ENCODE results near the gene BCKDHA. TPM values are rescaled to one million over a fixed set of nuclear protein-coding genes. Genes with fewer than 3 reads are reported as not detected.

The BCKDHA gene
- total RNA-seq (10 to 100 TPM; 15.9 to 18.7 TPM), polyA plus RNA-seq (10 to 100 TPM; 51.8 to 67.3 (median 53.8) TPM), total RNA-seq (0.71 to 7.4 (median 0.93) reads per million in 6 experiments)

DNA sequence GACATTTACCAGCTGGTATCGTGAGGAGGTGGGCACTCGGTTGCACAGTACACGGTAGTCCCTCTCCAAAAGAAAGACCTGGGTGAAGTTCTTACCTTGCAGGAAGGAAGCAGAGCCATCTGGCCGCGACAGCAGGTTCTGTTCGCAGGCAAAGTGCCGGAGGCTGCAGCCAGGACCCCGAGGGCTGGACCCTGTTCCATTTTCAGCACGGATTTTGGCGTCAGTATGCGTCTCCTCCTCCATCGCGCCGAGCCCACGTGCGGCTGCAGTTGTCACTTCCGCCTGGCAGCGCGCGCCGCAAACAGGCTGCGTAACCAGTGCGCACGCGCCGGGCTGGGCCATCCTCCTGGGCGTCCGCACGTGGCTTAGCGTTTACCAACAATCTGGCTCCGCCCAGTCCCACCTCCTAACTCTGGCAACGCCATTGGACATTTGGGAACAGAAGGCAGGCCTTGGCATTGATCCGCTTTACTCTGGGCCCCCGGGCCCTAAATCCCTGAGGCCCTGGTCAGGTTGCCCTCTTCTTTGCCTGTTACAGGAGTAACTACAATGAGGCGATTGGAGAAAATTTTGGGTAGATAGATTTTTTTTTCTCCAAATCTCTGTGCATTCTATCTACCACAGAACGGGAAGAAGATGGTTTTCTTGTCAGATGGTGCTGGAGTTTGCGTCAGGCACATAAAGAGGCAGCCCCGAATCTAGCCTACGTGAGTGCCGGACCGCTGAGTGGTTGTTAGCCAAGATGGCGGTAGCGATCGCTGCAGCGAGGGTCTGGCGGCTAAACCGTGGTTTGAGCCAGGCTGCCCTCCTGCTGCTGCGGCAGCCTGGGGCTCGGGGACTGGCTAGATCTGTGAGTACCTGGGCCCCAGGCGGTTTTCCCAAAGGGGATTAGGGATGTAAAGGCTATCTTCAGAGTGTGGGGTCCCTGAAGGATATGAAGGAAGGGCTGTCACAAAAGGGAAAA, at the start of gene BCKDHA, which contains the start of gene EXOSC5:
Gene BCKDHA (plus strand): TSS at position 733 of the 964 bp plus-strand sequence. CDS start 10 bp downstream, at position 743.
Gene EXOSC5 (minus strand): TSS at position 274 of the 964 bp plus-strand sequence. CDS start 31 bp downstream, at position 243.
- no peaks in the 10 kb centered on the region for H3K9me3 Mint-ChIP-seq
- POLR2A ChIA-PET: interaction anchor here (0.6 to 2.9 kb wide), 4 partner anchors 9 to 968 kb away, joined by 3 to 17 read pairs (median 6); partner anchors contain the start of gene B9D2
- H3K4me1 Mint-ChIP-seq: peaks cover 27 to 56% (median 51%) of the 10 kb centered on the region in 4 donors
- peaks cover 0 to 2% (median 0%) of the 10 kb centered on the region in 5 donors for H3K27me3 Mint-ChIP-seq
- peak within 1 kb of the TSS; percentile 99 to 100 (median 100) for H3K27ac Mint-ChIP-seq
- ATAC-seq: peak; percentile 98
- peak within 1 kb of the TSS; percentile 98 to 99 (median 98) for H3K4me3 Mint-ChIP-seq
- DNase-seq: peak; percentile 97 to 100 (median 99)
- peaks cover 0 to 23% (median 0%) of the 10 kb centered on the region in 3 donors for H3K36me3 Mint-ChIP-seq

- H3K27ac Mint-ChIP-seq: peak overlapping the region; percentile 84 to 99 (median 96)
Observed at GRCh38 chr19:41350735-41351338, 46.8 kb upstream of the BCKDHA start.

DNA sequence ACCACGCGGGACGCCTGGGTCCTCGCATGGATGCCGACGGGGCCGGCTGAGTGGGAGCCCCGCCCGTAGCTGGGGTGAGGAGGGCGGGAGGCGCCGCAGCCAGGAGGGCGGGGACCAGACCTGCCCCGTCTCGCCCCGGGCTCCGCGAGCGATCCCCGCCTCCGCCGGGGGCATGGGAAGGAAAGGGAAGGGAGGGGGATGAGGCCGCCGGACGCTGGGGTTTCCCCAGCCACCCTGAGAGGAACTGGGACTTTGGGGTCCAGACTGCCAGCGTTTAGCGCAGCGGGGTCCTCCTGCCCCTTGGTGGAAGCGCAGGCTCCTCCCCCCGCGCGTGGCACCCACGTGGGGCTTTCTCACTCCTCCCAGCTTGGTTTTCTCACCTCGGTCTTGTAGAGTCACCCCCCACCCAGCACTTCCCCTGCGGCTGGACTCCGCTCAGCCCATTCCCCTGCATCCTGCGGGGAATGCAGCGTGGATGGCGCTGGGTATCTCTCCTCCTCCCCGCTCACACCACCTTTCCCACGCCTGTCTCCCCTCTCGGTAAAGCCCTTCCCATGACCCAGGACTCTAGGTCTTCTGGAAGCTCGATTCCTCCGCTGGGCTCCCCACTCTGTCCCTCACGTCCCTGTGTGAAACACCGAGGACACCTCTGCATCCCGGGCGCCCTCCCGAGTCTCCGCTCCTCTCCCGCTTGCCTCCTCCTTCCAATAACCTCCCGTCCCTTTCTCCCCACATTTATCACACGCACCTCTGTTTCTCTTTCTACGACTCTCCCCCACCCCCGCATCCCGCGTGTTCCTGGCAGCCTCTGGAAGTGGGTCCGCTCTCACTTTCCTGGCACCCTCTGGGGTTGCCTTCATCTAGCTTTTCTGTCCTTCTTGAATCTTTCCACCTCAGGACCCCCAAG, 46.0 kb upstream of the BCKDHA start:
- ATAC-seq (peak; percentile 57 to 60), DNase-seq (peak; percentile 74 to 91 (median 84))
- Mint-ChIP-seq H3K9me3 (no peaks in the 10 kb centered on the region), H3K27me3 (no peaks in the 10 kb centered on the region), H3K4me1 (peaks cover 36 to 72% (median 62%) of the 10 kb centered on the region in 4 donors), H3K4me3 (peak overlapping the region; percentile 92 to 100 (median 99)), H3K36me3 (peaks cover 4 to 30% (median 7%) of the 10 kb centered on the region in 3 donors), H3K27ac (peak overlapping the region; percentile 84 to 99 (median 97))
- POLR2A ChIA-PET: interaction anchor here (0.6 to 12.0 kb wide), 22 partner anchors 9 to 201 kb away, joined by 3 to 180 read pairs (median 6); partner anchors contain the start of genes B9D2, CCDC97, EXOSC5 and HNRNPUL1

More at GRCh38 chr19:41350735-41351338, 46.8 kb upstream of the BCKDHA start:
- Mint-ChIP-seq H3K4me3 (peak overlapping the region; percentile 92 to 100 (median 99)), H3K9me3 (no peaks in the 10 kb centered on the region), H3K27me3 (no peaks in the 10 kb centered on the region), H3K36me3 (peaks cover 4 to 37% (median 11%) of the 10 kb centered on the region in 3 donors), H3K4me1 (peaks cover 31 to 69% (median 58%) of the 10 kb centered on the region in 4 donors)
- DNase-seq (peak in 1 of 10 donors; percentile 56), ATAC-seq (peak; percentile 9 to 21)
- POLR2A ChIA-PET: interaction anchor here (0.6 to 12.0 kb wide), 17 partner anchors 8 to 199 kb away, joined by 3 to 180 read pairs (median 9); partner anchors contain the start of genes B9D2, CCDC97, EXOSC5 and HNRNPUL1

GRCh38 chr19:41352279-41352608, 45.4 kb upstream of the BCKDHA start:
- Mint-ChIP-seq H3K27ac (peak overlapping the region; percentile 91 to 99 (median 97)), H3K4me3 (peak overlapping the region; percentile 92 to 100 (median 99)), H3K4me1 (peaks cover 41 to 77% (median 66%) of the 10 kb centered on the region in 4 donors), H3K27me3 (no peaks in the 10 kb centered on the region), H3K36me3 (peaks cover 4 to 24% (median 7%) of the 10 kb centered on the region in 3 donors), H3K9me3 (no peaks in the 10 kb centered on the region)
- POLR2A ChIA-PET: interaction anchor here (0.7 to 12.0 kb wide), 20 partner anchors 10 to 201 kb away, joined by 3 to 180 read pairs (median 6); partner anchors contain the start of genes B9D2, CCDC97, EXOSC5 and HNRNPUL1
- DNase-seq (no peak), ATAC-seq (no peak)

- POLR2A ChIA-PET: interaction anchor here (0.7 to 12.0 kb wide), 22 partner anchors 10 to 637 kb away, joined by 3 to 180 read pairs (median 6); partner anchors contain the start of genes B9D2, CCDC97, COQ8B and HNRNPUL1
- Mint-ChIP-seq H3K27ac (peak overlapping the region; percentile 91 to 99 (median 97)), H3K36me3 (peaks cover 4 to 18% (median 6%) of the 10 kb centered on the region in 3 donors), H3K4me1 (peaks cover 46 to 83% (median 67%) of the 10 kb centered on the region in 4 donors), H3K9me3 (no peaks in the 10 kb centered on the region), H3K27me3 (no peaks in the 10 kb centered on the region), H3K4me3 (peak overlapping the region; percentile 92 to 100 (median 99))
- DNase-seq (peak; percentile 55 to 85 (median 74)), ATAC-seq (peak; percentile 21 to 25)
Observed at GRCh38 chr19:41352609-41353465, 44.8 kb upstream of the BCKDHA start.

GRCh38 chr19:41353466-41354342, 43.9 kb upstream of the BCKDHA start, which contains the start of gene TGFB1:
TGFB1 (minus strand) TSS chr19:41353922; CDS start chr19:41353044, 878 bp downstream.
- Mint-ChIP-seq H3K36me3 (peaks cover 0 to 13% (median 2%) of the 10 kb centered on the region in 3 donors), H3K4me1 (peaks cover 45 to 83% (median 69%) of the 10 kb centered on the region in 4 donors), H3K27ac (peak within 1 kb of the TSS; percentile 94 to 99 (median 98)), H3K9me3 (no peaks in the 10 kb centered on the region), H3K4me3 (peak within 1 kb of the TSS; percentile 92 to 100 (median 99)), H3K27me3 (no peaks in the 10 kb centered on the region)
- POLR2A ChIA-PET: interaction anchor here (0.7 to 12.0 kb wide), 15 partner anchors 10 to 637 kb away, joined by 3 to 180 read pairs (median 11); partner anchors contain the start of genes B9D2, CCDC97, COQ8B and HNRNPUL1
- ATAC-seq (peak; percentile 55 to 57), DNase-seq (peak; percentile 93 to 97 (median 95))

- Mint-ChIP-seq H3K27ac (peak overlapping the region; percentile 94 to 99 (median 96)), H3K4me3 (peak overlapping the region; percentile 78 to 99 (median 91)), H3K4me1 (peaks cover 42 to 75% (median 66%) of the 10 kb centered on the region in 4 donors), H3K36me3 (peaks cover 0 to 8% (median 2%) of the 10 kb centered on the region in 3 donors), H3K9me3 (no peaks in the 10 kb centered on the region), H3K27me3 (no peaks in the 10 kb centered on the region)
- POLR2A ChIA-PET: interaction anchor here (0.9 to 12.0 kb wide), 5 partner anchors 10 to 91 kb away, joined by 5 to 180 read pairs (median 44); partner anchors contain the start of genes B9D2, CCDC97 and HNRNPUL1
- ATAC-seq: no peak
- DNase-seq: no peak
Observed at GRCh38 chr19:41354343-41354953, 43.2 kb upstream of the BCKDHA start.

DNA sequence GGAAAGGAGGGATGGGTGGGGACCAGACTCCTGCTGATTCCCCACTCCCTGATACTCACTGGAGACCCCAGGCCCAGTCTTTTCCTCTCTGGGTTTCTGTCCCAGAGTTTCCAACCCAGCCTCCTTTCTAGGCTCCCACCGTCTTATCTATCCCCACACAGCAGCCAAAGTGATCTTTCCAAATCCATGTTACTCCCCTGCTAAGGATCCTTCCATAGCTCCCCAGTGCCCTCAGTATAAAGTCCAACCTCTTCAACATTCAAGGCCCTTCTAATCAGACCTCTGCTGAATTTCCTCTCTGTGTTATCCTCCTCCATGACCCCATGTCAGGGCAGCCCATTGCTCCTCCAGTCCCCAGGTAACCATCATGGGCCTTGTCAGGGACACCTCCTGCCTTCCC, 42.6 kb upstream of the BCKDHA start:
- POLR2A ChIA-PET: interaction anchor here (0.6 to 12.0 kb wide), 7 partner anchors 9 to 1522 kb away, joined by 3 to 180 read pairs (median 8); partner anchors contain the start of genes B9D2, CCDC97 and HNRNPUL1
- Mint-ChIP-seq H3K27ac (peak overlapping the region; percentile 89 to 99 (median 97)), H3K9me3 (no peaks in the 10 kb centered on the region), H3K4me1 (peaks cover 44 to 74% (median 64%) of the 10 kb centered on the region in 4 donors), H3K27me3 (no peaks in the 10 kb centered on the region), H3K36me3 (peaks cover 0 to 3% (median 3%) of the 10 kb centered on the region in 3 donors), H3K4me3 (peak overlapping the region; percentile 45 to 90 (median 82))
- DNase-seq: no peak
- no peak for ATAC-seq

DNA sequence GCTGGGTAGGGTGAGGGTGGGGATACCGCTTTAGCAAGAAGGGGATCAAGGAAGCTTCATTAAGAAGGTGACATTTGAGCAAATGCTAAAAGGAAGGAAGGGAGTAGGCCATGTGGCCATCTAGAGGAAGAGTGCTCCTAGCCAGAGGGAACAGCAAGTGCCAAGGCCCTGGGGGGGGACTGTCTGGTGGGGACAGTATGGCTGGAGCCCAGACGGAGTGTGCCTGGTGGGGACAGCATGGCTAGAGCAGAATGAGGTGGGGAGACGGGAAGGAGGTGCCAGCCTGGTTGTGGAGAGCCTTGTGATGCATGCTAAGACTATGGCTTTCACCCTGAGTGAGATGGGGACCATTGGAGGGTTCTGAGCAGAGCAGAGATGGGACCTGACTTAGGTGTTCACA, 41.8 kb upstream of the BCKDHA start:
- peaks cover 44 to 69% (median 62%) of the 10 kb centered on the region in 4 donors for H3K4me1 Mint-ChIP-seq
- no peak for ATAC-seq
- H3K27me3 Mint-ChIP-seq: no peaks in the 10 kb centered on the region
- peaks cover 0 to 3% (median 3%) of the 10 kb centered on the region in 3 donors for H3K36me3 Mint-ChIP-seq
- no peaks in the 10 kb centered on the region for H3K9me3 Mint-ChIP-seq
- H3K4me3 Mint-ChIP-seq: peak overlapping the region; percentile 70 to 90 (median 82)
- no peak for DNase-seq
- H3K27ac Mint-ChIP-seq: peak overlapping the region; percentile 89 to 99 (median 97)
- POLR2A ChIA-PET: interaction anchor here (0.9 to 12.0 kb wide), 7 partner anchors 9 to 152 kb away, joined by 3 to 180 read pairs (median 8); partner anchors contain the start of genes B9D2, CCDC97 and HNRNPUL1

All from naive thymus-derived CD8-positive, alpha-beta T cell (primary cell).